Activated CD4-positive, CD25-positive, alpha-beta regulatory T cell treated with anti-CD3 and anti-CD28 coated beads, Interleukin-2, amount 50 U/mL, for 24 hours (primary cell): ENCODE results near the gene GOLGA6L26.
"Not testable (repeated sequence)": the region's sequence is repeated elsewhere in the genome, so short reads cannot be mapped to it uniquely, and the experiment has no call there.

ENCODE experiments used
- ATAC-seq, 2 donors: fragments of 150-1000 bp; cut with Tn5 transposase; one replicate each; pipeline ENCODE4 v1.10.0; 2021; ENCODE audit warnings: mild to moderate bottlenecking in 1 of 2, moderate library complexity in 1 of 2

The GOLGA6L26 gene, protein sequence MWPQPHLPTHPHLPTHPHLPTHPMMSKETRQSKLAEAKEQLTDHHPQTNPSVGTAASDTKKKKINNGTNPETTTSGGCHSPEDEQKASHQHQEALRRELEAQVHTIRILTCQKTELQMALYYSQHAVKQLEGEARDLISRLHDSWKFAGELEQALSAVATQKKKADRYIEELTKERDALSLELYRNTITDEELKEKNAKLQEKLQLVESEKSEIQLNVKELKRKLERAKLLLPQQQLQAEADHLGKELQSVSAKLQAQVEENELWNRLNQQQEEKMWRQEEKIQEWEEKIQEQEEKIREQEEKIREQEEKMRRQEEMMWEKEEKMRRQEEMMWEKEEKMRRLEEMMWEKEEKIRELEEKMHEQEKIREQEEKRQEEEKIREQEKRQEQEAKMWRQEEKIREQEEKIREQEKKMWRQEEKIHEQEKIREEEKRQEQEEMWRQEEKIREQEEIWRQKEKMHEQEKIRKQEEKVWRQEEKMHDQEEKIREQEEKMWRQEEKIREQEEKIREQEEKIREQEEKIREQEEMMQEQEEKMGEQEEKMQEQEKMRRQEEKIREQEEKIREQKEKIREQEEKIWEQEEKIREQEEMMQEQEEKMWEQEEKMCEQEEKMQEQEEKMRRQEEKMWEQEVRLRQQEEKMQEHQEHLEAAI

DNA sequence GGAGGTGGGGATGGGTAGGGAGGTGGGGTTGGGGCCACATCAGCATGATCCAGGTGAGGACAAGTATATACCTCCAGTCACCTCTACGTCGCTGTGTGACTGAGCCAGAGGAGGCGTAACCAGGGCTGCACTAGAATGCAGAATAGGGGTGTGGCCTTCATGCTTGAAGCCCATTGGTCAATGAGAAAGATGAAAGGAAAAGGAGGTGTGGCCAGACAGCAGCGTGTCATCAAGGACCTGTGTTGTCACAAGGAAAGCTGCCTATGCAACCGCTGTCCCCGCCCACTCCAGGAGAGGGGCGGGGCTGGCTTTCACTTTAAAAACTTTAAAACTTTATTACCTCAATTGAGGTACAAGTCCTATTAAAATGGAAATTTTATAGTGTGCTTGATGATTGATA is at the start of gene GOLGA6L26:
Gene GOLGA6L26, minus strand, starts transcription at position 101 of the 400 bp plus-strand sequence. Its CDS starts 61 bp downstream, at position 40.
- ATAC-seq: not testable (repeated sequence)

DNA sequence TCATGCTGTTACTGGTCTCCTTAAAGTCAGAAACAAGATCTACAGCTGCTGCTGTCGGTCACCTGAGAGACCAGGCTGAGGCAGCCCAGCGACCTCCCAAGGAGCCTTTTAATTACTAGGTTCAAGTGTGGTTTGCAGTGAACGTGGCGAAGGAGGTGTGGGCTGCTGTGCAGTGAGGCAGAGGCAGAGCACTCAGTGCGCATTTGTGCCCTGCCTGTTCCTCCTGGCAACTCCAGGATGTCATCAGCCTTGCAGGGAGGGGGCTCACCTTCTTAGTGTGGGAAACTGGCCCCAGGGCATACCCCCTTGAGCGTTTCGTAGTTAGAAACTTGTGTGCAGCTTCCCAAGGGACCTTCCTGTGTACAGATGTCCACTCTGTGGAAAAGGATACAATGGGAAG is 47.2 kb upstream of the GOLGA6L26 start:
- not testable (repeated sequence) for ATAC-seq

DNA sequence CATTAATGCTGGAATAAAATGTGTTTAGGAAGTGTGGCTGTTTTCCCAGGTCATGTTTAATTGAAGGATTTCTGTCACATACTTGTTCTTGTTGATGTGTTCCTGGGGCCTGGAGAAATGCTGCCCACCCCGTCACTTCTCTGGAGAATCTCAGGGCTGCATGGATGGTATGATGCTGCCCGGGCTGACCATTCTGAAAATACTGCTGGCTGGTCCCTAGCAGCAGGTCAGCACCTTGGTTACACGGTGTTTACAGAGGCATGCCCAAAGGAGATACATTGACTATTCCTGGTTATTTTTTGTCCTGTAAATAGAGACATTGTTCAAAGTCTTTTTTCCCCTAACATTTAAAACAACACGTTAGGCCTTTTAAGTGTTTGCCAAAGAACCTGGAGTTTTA is 46.7 kb upstream of the GOLGA6L26 start:
- ATAC-seq: not testable (repeated sequence)

DNA sequence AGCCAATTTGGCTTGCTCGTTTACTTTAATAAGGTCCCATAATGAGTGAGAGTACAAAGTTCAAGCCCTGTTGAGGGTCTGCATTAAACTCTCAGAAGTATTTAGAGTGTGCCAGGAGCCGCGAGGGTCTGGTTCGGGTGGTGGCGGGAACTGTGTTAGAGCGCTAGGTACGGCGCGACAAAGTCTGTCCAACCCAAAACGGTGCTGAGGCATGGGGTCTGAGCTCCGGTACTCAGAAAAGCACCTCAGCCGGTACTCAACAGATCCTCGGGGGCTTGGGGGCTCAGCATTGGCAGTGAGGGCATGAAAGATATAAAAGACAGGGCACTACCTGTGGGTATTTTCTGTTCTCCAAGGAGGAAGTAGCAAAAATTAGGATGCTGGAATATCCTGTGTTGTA is 45.0 kb upstream of the GOLGA6L26 start:
- not testable (repeated sequence) for ATAC-seq

DNA sequence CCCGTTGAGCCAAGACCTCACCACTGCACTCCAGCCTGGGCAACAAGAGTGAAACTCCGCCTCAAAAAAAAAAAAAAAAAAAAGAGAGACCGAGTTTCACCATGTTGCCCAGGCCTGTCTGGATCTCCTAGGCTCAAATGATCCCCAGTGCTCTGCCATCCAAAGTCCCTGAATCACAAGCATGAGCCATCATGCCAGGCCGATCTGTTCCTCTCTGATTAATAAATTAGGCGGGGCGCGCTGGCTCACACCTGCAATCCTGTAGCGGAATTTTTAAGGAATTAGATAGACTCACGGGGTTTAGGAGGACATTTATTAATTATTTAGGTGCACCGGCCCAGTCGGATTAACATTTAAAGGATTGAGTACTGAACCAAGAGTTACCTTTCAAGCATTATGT is 40.2 kb upstream of the GOLGA6L26 start:
- ATAC-seq: not testable (repeated sequence)

DNA sequence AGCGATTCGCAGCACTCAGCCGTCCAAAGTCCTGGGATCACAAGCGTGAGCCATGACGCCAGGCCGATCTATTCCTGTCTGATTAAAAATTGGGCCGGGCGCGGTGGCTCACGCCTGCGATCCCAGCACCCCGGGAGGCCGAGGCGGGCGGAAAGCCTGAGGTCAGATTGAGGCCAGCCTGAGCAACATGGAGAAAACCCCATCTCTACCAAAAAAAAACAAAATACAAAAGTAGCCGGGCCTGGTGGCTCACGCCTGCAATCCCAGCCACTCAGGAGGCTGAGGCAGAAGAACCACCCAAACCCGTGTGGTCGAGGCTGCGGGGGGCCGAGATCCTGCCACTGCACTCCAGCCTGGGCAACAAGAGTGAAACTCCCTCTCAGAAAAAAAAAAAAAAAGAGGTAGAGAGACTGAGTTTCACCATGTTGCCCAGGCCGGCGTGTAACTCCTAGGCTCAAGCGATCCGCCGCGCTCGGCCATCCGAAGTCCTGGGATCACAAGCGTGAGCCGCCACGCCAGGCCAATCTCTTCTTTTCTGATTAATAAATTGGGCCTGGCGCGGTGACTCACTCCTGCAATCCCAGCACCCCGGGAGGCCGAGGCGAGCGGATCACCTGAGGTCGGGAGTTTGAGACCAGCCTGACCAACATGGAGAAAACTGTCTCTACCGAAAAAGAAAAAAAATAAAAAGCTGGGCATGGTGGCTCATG is 39.0 kb upstream of the GOLGA6L26 start:
- ATAC-seq: not testable (repeated sequence)

DNA sequence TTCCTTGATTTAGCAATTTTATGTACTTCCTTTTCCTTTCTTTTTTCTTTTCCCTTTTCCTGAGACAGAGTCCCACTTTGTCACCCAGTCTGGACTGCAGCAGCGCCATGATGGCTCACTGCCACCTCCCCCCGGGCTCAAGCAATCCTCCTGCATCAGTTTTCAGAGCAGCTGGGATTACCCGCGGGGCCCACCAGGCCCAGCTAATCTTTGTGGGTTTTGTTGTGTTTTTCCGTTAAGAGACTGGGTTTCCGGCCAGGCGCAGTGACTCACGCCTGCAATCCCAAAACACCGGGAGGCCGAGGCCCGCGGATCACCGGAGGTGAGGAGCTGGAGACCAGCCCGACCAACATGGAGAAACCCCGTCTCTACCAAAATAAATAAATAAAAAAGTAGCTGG is 38.3 kb upstream of the GOLGA6L26 start:
- ATAC-seq: no peak

DNA sequence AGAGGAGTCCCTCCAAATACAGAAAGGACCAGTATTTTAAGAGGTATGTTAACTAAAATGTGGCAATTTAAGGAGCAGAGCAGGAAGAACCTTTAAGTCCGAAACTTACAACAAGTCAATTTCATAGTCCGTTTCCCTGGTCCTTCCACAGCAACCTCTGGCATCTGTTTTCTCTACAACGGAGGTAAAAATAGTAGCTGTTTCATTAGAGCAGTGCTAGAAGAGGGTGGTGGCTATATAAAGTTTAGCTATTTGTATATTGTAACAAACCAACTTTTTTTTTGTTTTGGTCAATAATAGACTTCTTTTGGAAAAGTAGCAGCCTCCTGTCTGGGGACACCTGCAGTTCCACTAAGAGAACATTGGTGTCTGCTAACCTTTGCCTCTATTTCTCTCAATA is 37.9 kb upstream of the GOLGA6L26 start:
- not testable (repeated sequence) for ATAC-seq

DNA sequence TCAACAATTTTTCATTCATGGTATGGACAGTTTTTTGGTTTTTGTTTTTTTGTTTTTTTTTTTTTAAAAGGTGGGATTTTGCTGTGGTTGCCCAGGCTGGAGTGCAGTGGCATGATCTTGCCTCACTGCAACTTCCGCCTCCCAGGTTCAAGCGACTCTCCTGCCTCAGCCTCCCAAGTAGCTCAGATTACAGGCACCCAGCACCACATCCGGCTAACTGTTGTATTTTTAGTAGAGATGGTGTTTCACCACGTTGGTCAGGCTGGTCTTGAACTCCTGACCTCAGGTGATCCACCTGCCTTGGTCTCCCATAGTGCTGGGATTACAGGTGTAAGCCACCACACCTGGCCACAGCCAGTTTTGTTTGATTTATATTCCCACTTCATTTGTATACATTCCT is 37.1 kb upstream of the GOLGA6L26 start:
- ATAC-seq: not testable (repeated sequence)

DNA sequence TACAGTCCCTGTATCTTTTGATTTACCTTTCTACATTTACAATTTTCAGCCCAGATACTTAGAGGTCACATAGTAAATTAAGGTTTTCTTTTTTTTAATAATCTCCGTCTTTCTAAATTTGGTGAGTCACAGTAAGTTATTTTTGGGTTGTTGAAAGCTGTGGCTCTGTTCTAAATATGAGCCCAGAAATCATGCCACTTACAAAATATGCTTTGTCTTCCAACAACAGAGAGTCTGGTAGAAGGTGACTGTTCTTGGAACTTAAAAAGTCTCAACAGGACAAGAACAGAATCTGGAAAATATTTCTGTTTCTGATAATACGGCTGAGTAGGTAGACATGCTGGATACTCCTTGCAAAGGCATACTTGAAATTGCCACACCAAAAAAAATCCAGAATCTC is 36.6 kb upstream of the GOLGA6L26 start:
- ATAC-seq: no peak

DNA sequence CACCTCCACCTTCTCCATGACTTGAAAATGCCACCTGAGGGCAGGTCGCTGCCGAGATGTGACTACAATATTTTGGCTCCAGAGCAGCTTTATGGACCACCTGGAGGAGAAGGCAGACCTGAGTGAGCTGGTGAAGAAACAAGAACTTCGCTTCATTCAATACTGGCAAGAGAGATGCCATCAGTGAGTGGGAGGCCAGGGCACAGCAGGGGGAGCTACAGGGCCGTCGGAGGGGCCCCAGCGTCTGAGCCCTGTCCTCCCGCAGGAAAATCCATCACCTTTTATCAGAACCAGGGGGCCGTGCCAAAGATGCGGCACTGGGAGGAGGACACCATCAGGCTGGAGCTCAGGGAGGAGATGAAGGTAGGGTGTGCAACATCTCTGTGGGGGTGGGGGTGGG is 30.3 kb upstream of the GOLGA6L26 start:
- not testable (repeated sequence) for ATAC-seq

DNA sequence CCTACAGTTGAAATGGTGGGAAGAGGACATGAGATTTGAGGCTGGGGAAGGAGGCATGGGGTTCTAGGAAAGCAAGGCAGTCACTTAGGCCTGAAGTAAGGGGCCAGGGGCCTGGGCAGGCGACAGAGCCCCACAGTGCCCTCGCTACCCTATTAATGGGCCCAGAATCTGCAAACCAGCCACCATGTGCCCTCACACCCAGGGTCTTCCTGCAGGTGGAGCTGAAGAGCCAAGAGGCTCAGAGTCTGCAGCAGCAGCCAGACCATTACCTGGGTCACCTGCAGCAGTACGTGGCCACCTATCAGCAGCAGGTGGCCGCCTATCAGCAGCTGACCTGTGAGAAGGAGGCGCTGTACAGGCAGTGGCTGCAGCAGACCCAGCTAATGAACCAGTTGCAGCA is 28.6 kb upstream of the GOLGA6L26 start:
- not testable (repeated sequence) for ATAC-seq

DNA sequence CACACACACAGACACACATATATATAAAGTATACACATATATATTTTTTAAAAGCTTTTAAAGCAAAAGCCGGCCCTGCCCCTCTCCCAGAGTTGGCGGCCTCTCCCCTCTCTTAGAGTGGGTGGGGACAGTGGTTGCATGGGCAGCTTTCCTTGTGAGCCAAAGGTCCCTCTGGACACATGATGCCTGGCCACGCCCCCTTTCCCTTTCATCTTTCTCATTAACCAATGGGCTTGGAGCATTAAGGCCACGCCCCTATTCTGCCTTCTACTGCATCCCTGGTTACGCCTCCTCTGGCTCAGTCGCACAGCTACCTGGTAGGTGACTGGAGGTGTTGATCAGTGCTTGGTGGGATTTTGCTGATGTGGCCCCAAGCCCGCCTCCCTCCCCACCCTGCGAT is 20.5 kb upstream of the GOLGA6L26 start, which contains the start of gene GOLGA8S:
Gene GOLGA8S, plus strand, starts transcription at position 301 of the 400 bp plus-strand sequence. Its CDS starts 62 bp downstream, at position 363.
- ATAC-seq: not testable (repeated sequence)

DNA sequence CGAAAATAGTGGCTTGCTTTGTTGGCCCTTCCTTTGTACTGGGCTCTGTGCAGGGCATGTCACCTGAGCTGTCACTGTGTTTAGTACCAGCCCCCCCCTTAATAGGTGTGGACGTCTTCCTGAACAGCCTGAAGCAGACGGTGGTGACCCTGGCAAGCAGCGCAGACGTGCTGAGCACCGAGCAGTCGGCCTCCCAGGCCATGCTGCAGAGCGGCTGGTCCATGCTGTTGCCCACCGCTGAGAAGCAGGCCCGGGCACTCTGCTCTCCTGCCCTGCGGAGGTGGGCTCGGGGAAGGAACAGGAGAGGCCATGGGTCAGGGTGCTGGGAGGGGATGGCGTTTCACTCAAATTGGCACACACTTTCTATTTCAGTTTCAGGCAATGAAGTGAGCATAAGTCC is 22.8 kb downstream of the GOLGA6L26 start:
- not testable (repeated sequence) for ATAC-seq

DNA sequence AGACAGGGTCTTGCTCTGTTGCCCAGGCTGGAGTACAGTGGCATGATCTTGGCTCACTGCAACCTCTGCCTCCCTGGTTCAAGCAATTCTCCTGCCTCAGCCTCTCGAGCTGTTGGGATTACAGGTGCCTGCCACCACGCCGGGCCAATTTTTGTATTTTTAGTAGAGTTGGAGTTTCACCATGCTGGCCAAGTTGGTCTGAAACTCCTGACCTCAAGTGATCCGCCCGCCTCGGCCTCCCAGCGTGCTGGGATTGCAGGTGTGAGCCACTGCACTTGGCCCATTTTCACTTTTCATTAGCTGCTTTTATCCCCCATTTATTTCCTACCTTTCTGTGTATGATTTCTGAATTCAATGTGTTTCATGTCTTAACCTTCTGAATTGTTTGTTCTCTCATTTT is 28.1 kb downstream of the GOLGA6L26 start:
- ATAC-seq: not testable (repeated sequence)

DNA sequence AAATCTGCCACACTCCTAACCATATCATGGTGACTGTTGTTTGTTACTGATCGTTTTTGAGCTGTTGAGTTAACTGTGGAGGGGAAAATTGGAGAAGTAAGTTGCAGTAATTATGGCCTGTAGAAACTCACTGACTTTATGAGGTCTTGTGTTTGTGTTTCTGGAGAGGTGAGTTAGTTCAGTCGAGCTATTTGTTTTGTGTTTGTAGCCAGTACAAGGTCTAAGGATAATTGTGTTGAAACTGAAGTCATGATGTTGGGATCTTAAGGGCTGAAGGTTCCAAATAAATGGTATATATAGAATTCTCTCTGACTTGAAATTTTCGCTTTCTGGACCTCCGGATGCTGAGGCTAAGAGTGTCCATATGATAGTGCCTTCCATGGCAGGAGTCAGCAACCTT is 29.2 kb downstream of the GOLGA6L26 start:
- ATAC-seq: not testable (repeated sequence)

DNA sequence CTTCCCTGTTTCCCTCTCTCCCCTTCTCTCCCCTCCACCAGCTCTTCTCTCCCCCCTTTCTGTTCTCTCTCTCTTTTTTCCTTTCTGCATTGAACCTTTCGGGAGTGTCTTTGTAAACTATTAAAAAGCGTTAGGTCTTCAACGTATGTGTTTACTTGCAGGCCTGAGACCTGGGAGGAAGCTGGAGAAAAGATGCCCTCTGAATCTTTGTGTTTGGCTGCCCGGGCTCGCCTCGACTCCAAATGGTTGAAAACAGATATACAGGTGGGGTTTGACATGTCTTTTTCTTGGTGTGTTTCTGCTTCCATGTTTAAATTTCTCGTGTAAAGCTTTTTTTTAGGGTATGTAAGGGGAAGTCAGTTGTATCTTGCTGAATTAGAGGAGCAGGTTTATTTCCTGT is 29.7 kb downstream of the GOLGA6L26 start:
- ATAC-seq: not testable (repeated sequence)

DNA sequence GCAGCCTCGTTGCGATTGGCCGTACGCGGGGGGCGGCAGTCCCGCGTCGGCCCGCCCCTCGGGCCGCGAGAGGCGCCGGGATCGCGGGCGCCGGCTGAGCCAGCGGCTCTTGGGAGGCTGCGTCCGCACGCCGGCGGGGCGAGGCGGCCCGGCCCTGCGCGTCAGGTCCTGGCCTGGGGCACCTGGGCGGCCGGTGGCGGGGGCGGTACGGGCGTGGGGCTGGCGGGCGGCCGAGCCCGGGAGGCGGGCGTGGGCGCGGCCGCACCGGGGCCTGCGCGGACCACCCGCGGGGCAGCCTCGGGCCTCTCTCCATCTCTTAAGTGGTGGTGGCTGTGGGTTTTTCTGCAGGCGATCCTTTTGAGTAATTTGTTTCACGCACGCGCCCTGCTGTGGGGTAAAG is 30.3 kb downstream of the GOLGA6L26 start:
- not testable (repeated sequence) for ATAC-seq

DNA sequence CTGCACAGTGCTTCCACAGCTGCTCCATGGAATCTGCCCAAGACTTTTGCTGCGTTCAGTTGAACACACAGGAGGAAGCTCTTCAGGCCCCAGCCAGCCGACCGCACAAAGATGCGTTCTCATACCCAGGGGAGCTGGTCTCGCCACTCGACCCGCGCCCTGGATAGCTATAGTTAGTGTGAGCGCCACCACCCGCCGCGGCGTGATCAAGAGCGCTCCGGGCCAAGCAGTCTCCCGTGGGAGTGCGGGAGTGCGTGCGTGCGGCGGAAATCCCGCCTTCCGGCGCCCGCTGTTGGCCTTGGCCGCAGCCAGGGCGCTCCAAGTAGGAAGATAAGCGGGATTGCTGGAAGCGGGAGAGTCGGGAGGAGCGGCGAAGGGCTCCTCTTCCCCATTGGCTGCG is 30.8 kb downstream of the GOLGA6L26 start:
- ATAC-seq: not testable (repeated sequence)
